GM12874 (cell line): ENCODE results near the gene CRIP1.

Experiments
- CTCF ChIP-seq: IDR thresholded peaks from 2 replicates; pipeline ENCODE4 v1.5.1; 2011; ENCODE audit warnings: low read depth, mild to moderate bottlenecking, control low read depth, low read length, moderate library complexity; ENCODE audit not compliant: insufficient read depth

Gene CRIP1

DNA sequence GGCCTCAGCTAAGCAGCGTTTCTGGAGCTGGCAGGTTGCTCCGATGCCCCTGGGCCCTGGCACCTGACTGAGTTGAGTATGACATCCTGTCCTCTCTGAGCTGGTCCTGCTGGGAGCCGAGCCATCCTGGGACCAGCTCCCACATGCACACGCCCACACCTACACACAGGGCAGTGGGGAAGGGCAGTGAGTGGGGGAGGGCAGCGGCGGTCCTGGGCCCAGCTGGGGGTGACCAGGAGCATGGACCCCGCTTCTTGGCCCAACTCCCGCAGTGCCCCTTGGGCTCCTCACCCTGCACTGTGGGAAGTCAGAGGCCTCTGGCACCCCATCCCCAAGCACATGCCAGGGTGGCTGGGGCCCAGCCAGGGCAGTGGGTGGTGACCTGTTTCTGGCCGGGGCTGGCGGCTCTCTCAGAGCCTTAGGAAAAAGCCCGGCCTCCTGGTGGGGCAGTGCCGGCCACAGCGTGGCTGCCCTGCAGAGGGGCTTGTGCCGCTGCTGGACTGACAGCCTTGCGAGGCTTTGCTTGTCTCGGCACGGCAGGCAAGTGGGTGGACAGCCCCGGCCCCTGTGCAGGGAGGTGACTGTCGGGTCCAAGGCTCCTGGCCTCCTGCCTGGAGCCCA, 18.0 kb upstream of the CRIP1 start:
- no peak for TF ChIP-seq CTCF

GRCh38 chr14:105469456-105470349, 17.0 kb upstream of the CRIP1 start:
- TF ChIP-seq CTCF, result no peak

DNA sequence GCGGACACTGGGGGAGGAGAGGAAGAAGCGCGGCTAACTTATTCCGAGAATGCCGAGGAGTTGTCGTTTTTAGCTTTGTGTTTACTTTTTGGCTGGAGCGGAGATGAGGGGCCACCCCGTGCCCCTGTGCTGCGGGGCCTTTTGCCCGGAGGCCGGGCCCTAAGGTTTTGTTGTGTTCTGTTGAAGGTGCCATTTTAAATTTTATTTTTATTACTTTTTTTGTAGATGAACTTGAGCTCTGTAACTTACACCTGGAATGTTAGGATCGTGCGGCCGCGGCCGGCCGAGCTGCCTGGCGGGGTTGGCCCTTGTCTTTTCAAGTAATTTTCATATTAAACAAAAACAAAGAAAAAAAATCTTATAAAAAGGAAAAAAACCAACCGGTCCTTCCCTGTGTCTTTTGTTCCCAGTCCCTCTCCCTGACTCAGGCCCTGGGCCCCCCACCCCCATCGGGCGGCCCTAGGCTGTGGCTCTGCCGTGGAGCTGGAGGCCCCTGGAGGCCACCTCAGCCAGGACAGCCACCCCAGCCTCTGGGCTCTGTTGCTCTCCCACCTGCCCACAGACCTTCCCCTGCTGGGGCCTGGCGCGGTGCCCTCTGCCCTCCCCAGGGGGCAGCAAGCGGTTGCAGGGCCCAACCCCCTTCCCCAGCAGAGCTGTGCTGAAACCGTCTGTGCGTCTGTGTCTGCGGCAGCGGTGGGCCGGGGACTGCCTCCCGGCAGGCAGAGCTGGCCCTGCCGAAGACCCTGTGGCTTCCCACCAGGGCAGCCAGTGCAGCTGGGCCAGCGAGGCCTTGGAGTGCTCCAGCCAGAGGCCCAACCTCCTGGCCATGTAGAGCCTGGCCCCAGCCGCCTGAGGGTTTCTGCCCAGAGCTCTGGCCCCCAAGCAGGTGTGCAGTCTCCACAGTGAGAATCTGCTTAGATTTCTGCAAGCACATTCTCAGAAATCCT, 16.1 kb upstream of the CRIP1 start:
- no peak for TF ChIP-seq CTCF

DNA sequence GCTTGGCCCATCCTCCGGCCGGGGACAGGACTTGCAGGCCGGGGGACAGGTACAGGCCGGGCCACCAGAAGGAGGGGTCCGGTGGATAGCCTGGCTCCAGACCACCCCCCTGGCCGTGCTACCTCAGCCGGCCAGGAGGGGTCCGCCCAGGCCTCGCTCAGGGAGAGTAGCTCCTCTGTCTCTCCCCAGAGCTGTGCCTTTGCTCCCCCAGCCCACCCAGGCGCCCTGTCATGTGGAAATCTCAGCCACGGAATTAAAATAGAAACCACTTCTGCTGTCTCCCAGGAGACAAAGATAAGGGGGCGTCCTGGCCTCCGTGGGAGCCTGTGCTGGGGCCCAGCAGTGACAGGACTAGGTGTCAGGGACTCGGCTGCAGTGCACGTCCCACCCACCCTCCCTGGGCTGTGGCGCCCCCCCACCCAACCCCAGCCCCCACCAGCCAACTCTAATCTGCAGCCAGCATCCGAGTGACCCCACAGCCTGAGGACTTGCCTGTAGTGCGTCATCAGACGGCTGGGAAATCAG, 15.3 kb upstream of the CRIP1 start:
- peak; percentile 17; the same call in 1 of the 2 replicates for TF ChIP-seq CTCF

GRCh38 chr14:105471823-105472485, 14.7 kb upstream of the CRIP1 start:
- no peak for TF ChIP-seq CTCF

GRCh38 chr14:105472486-105472991, 14.1 kb upstream of the CRIP1 start:
- no peak for TF ChIP-seq CTCF
